GM19043 (cell line): ENCODE results near the gene ANK3.

Experiments used
- ATAC-seq: cut with Tn5 transposase; IDR thresholded peaks from one replicate; pipeline ENCODE4 v1.9.1; 2021; ENCODE audit warnings: low read depth; ENCODE audit not compliant: unreplicated experiment

The ANK3 gene

GRCh38 chr10:60122190-60122589, 267.5 kb downstream of the ANK3 start:
- ATAC-seq = no peak

DNA sequence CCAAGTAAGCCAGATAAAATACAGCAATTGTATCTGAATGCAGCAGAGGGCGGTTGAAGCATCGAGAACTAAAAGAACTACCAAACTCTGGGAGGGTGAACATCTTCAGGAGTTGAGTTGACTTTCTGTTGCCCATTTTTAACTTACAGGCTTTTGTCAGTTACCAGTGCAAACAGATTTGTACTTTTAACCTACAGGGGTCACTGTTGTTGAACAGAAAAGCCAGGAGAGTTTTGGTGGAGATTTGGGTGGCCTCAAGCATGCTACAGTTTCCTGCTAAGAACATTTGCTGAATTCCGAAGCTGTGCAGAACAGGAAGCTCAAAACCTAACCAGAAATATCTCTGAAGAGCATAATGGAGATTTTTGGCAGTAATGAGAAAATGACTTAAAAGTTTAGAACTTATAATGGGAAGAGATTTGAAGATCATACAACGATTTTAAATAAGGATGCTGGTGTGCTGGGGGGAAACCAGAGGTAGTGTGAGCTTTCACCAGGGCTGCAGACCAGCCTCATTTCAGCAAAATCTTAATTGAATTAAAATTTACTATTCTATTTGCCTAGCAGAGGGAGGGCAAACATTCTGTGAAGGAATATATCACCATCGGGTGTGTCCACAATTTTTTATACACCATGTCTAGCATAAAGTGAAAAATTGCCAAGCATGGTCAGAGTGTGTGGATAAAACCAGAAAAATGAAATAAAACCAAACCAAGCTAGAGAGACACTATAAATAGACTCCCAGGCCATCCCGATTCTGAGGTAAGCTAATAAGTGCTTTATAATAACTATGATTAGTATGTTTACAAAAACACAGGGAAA, 274.7 kb downstream of the ANK3 start:
- ATAC-seq = peak; percentile 79

- no peak for ATAC-seq
Observed at GRCh38 chr10:60110739-60111138, 278.9 kb downstream of the ANK3 start.

DNA sequence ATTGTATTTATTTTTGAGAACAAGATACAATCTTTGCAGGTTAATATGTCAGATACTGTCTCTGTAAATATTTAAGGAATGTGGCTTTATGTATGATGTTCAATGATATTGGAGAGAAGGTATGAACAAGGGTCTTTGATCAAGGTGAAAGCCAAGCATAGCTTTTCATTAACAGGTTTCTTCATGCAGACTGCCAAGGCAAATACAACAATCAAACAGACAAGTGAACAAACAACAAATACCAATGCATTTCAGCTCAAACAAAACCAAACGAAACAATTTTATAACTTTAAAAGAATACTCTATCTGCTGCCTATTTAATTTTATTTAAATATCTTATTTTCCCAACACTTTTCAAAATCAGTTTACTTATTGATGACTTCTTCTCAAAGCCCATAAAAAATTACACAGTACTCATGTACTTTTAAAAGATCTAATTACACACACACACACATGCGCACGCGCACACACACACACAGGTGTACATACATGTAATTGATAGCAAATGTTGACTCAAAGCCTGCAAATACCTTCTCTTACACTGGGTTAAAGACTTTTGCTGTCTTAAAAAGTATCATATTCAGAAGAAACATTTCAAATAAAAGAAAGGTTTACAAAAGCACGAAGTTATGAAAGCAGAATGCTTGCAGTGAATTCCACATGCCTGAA, 282.2 kb downstream of the ANK3 start:
- no peak for ATAC-seq

- ATAC-seq = no peak
Observed at GRCh38 chr10:60105295-60105695, 284.4 kb downstream of the ANK3 start.

GRCh38 chr10:60101821-60102220, 287.9 kb downstream of the ANK3 start:
- no peak for ATAC-seq

DNA sequence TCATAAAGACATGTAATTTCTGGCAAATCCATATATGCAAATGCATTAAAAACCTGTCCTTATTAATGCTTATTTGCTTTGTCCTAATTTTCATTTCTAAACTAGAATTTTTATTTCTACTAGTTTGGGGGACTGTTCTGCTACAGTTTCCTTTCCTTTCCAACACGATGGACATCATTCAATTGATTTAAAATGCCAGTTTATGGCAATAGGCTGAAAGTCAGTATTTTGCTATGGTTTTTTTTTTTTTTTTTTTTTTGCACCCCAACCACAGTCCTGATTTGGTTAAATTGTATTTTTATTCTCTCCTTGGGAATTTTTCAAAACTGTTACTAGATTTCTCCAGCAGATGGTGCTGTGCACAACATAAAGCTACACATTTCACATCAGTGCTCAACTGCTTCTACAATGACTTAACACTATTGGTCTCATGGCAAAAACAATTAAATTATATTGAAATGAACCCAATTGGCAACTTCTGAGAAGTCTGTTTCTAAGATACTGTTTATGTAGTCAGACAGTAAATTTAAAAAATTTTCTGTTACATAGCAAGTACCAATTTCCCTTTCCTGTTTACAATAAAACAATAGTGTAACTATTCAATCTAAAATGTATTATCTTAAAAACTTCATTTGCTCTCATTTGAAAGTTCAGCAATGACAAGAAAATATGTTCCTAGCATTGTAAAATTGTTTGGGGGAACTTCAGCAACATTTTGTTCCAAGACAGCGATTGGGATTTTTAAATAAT, 289.5 kb downstream of the ANK3 start:
- no peak for ATAC-seq

GRCh38 chr10:60098677-60099601, 290.7 kb downstream of the ANK3 start:
- no peak for ATAC-seq

DNA sequence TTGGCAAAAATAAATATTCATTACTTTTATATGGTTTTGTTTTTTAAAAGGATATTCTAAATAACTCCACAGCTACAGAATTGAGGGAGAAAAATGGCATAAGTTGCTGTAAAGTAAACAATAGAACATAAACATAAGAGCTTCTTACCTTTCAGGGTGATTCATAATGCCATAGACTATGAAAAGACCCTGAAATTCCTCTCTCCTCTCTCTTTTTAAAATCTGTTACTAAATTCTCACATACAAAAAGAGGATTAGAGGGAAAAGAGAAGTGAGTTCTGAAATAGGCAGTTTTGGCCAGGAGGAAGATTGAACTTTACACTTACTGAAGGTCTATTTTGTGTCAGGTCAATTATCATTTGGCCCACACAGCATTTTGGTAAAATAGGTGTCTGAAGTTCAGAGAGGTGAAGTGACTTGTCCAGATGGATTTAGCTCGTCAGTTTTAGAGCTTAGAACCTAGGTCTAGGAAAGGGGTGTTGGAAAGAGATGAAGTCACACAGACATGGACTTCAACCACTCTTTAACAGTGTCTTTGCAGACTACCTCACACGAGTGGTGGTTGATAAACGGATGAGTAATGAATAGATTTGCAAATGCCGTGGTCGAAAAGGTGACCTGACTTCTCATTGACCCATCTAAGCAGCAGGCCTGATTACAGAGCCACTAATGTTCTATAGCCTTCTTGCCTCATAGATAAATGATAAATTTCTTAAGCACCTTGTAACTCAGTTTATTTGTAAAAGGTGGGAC, 292.7 kb downstream of the ANK3 start:
- peak; percentile 73 for ATAC-seq

- peak; percentile 38 for ATAC-seq
Observed at GRCh38 chr10:60093317-60093716, 296.4 kb downstream of the ANK3 start.

DNA sequence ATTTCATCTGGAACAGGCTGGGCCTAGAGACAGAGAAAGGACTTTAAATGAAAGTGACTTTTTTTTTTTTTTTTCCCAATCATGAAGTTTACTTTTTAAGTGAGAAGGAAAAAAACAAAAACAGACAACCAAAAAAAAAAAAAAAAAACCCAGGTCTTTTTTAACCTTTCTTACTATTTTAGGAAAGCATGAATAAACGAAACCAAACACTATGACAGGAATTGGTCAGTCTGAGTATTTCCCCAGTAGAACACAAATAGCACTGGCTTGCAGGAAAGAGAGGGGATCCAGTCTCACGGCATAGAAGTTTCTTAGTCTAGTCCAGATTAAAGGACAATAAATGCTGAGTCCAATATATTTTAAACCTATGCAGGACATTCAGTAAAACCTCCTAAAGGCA, 302.8 kb downstream of the ANK3 start:
- peak; percentile 76 for ATAC-seq

DNA sequence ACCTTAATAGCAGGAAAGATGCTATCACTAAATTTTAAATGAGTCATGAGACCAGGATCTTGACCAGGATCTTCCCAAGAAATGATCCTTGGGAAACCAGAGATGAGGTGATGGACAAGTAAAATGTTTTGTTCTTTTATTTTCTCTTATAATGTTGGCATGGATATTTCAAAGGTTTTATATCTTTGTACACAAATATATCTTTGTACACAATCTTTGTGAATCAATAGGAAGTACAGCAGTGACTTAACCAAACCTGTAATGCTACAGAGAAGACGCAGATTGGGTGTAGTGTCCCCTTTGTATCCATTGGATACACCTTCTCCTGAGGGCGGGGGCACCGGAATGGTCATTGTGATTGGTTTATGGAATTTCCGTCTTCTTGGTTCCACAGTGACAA, 303.3 kb downstream of the ANK3 start:
- ATAC-seq = peak; percentile 10

DNA sequence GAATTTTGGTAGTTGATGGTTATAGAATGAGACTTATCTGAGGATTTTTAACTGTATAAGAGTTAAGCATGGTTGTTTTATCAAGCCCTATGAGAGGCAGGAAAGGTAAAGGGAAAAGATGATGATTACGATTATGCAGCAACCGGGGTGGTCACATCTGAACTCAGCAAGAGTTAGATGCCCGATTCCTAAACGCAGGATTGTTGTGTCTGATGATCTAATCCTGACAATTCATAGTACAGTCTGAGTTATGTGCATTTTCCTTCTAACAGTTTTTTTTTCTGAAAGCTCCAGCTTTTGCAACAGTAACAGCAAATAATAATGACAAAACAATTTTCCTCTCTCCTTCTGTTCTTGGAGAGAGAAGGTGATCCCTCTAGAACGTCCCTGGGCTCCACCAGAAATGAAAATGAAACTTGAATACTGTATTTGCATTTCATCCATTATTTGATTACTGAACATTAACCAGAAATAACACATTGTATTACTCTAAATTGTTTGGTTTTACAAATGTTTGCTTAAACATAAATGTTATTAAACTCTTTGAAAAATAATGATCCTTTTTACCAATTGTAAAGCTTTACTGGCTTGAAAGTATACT, 306.8 kb downstream of the ANK3 start:
- no peak for ATAC-seq

GRCh38 chr10:60082341-60082740, 307.3 kb downstream of the ANK3 start:
- ATAC-seq = no peak

DNA sequence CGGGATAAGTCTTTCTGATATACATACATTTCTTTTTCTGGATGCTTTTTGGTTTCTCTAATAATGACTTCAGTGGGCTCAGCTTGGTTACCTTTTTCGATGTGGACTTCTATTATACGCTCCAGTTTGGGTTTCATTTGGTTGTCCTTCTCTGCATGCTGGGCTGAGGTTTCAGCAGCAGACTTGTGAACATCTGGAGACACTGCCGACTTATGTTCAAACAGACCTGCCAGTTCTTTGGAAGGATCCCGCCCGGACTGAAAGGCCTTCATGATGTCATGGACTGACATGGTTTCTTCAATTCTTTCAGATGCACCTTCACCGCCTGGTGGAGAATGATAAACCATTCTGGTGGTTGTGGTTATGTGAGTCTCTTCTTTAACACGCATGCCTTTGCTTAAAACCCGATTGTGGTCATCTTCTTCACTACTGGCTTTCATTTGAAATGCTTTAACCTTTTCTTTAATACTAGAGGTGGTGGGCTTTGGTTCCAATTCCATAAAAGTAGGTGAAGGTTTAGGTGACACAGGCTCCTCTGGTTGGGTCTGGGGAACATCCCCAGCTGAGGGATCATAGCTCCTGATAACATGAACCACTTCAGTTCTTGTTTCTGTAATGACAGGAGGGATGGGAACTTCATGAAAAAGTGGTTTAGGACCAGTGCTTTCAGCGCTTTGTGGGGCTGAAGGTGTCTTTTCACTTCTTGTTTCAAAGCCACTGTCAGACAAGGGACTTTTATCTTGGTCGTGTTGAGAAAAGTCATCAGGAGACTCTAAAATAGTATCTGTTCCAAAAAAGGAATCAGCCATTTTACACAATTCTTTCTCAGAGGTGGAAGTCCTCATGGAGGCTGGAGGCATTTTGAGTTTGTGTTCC, 315.7 kb downstream of the ANK3 start:
- ATAC-seq = peak; percentile 83

- ATAC-seq = no peak
Observed at GRCh38 chr10:60073397-60073780, 316.3 kb downstream of the ANK3 start.

GRCh38 chr10:60069311-60069710, 320.4 kb downstream of the ANK3 start:
- ATAC-seq = no peak

DNA sequence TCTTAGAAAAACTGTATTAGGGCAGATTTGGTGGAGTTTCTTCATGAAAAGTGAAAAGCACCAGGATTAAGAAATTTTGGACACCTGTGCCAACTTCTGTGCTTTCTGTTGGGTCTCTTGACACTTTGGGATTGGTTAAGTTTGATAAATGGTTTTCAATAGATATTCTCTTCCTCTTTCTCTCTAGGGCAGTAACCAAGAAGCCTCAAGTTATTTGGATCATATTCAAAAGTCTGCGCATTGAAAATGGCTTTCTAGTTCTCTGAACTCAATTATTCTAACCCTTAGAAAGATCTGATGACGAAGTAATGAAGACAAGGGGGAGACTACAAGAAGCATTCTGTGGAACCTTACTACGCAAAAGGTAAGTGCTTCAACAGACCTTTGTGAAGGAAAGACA, 339.3 kb downstream of the ANK3 start:
- no peak for ATAC-seq
